Measurements from ENCODE around the gene NIPAL1.
"Not testable (repeated sequence)": the region's sequence is repeated elsewhere in the genome, so short reads cannot be mapped to it uniquely, and the experiment has no call there.

NIPAL1 gene

GRCh38 chr4:48016141-48017107 is at the start of gene NIPAL1, which contains the start of gene CNGA1:
Gene NIPAL1, plus strand, starts transcription at chr4:48016772. Its CDS starts 68 bp downstream, at chr4:48016840.
Gene CNGA1, minus strand, starts transcription at chr4:48016681. Its CDS starts 63,992 bp downstream, at chr4:47952689.
- peak; percentile 98 for DNase-seq (ENCODE audit: low spot score)
- peak; percentile 81 for FAIRE-seq

- DNase-seq (ENCODE audit: low spot score) (no peak), FAIRE-seq (no peak)
Measured at GRCh38 chr4:47968847-47969246, 47.7 kb upstream of the NIPAL1 start.

GRCh38 chr4:47972181-47972580 is 44.4 kb upstream of the NIPAL1 start:
- no peak for FAIRE-seq
- no peak for DNase-seq (ENCODE audit: low spot score)

- FAIRE-seq (no peak), DNase-seq (ENCODE audit: low spot score) (no peak)
Measured at GRCh38 chr4:47972721-47973120, 43.9 kb upstream of the NIPAL1 start.

GRCh38 chr4:47974566-47974965 is 42.0 kb upstream of the NIPAL1 start:
- DNase-seq (ENCODE audit: low spot score) (no peak), FAIRE-seq (no peak)

GRCh38 chr4:47990145-47990544 is 26.4 kb upstream of the NIPAL1 start:
- no peak for DNase-seq (ENCODE audit: low spot score)
- no peak for FAIRE-seq

- DNase-seq (ENCODE audit: low spot score); FAIRE-seq: not testable (repeated sequence)
Measured at GRCh38 chr4:47992475-47992874, 24.1 kb upstream of the NIPAL1 start.

GRCh38 chr4:47996021-47996420 is 20.6 kb upstream of the NIPAL1 start:
- DNase-seq (ENCODE audit: low spot score): no peak
- peak; percentile 27 for FAIRE-seq

- no peak for FAIRE-seq
- DNase-seq (ENCODE audit: low spot score): no peak
Measured at GRCh38 chr4:48002267-48002666, 14.3 kb upstream of the NIPAL1 start.

- not testable (repeated sequence) for FAIRE-seq; DNase-seq (ENCODE audit: low spot score)
Measured at GRCh38 chr4:48003568-48003967, 13.0 kb upstream of the NIPAL1 start.

GRCh38 chr4:48005781-48006180 is 10.8 kb upstream of the NIPAL1 start:
- FAIRE-seq: no peak

GRCh38 chr4:48008021-48008596 is 8.5 kb upstream of the NIPAL1 start:
- DNase-seq (ENCODE audit: low spot score) (no peak), FAIRE-seq (no peak)

More at GRCh38 chr4:48005781-48006180, 10.8 kb upstream of the NIPAL1 start:
- DNase-seq (ENCODE audit: low spot score): no peak

GRCh38 chr4:48010906-48011305 is 5.7 kb upstream of the NIPAL1 start:
- not testable (repeated sequence) for DNase-seq (ENCODE audit: low spot score); FAIRE-seq

GRCh38 chr4:48011722-48012121 is 4.8 kb upstream of the NIPAL1 start:
- FAIRE-seq (no peak), DNase-seq (ENCODE audit: low spot score) (no peak)

- no peak for FAIRE-seq
- DNase-seq (ENCODE audit: low spot score): no peak
Measured at GRCh38 chr4:48012824-48013223, 3.7 kb upstream of the NIPAL1 start.

- FAIRE-seq: no peak
Measured at GRCh38 chr4:48015216-48015615, 1.4 kb upstream of the NIPAL1 start.

GRCh38 chr4:48015678-48016077 is 894 bp upstream of the NIPAL1 start:
- FAIRE-seq (no peak), DNase-seq (ENCODE audit: low spot score) (no peak)

More at GRCh38 chr4:48015216-48015615, 1.4 kb upstream of the NIPAL1 start:
- no peak for DNase-seq (ENCODE audit: low spot score)

GRCh38 chr4:48017108-48017571 is 568 bp downstream of the NIPAL1 start:
- FAIRE-seq: peak; percentile 91
- peak; percentile 94 for DNase-seq (ENCODE audit: low spot score)

- DNase-seq (ENCODE audit: low spot score) (no peak), FAIRE-seq (no peak)
Measured at GRCh38 chr4:48018112-48018511, 1.5 kb downstream of the NIPAL1 start.

- no peak for FAIRE-seq
- DNase-seq (ENCODE audit: low spot score): no peak
Measured at GRCh38 chr4:48021100-48021499, 4.5 kb downstream of the NIPAL1 start.

GRCh38 chr4:48022192-48022799 is 5.7 kb downstream of the NIPAL1 start:
- DNase-seq (ENCODE audit: low spot score) (no peak), FAIRE-seq (no peak)

- FAIRE-seq (no peak), DNase-seq (ENCODE audit: low spot score) (no peak)
Measured at GRCh38 chr4:48024522-48024921, 8.0 kb downstream of the NIPAL1 start.
